Loucy (cell line): Measurements from ENCODE around the gene EAF2.

Experiments used
- EZH2phosphoT487 ChIP-seq: fragments of 200-600 bp; IDR thresholded peaks from 2 replicates; pipeline ENCODE4 v1.6.1; 2018; ENCODE audit warnings: antibody characterized with exemption, mild to moderate bottlenecking, moderate library complexity, borderline replicate concordance
- TF ChIP-seq, protein P1 (sequence below): fragments of 200-600 bp; sonication (generic); conservative IDR thresholded peaks from 2 replicates; pipeline ENCODE4 v1.5.1; 2014; ENCODE audit warnings: mild to moderate bottlenecking, antibody characterized with exemption, low read length

DNA sequence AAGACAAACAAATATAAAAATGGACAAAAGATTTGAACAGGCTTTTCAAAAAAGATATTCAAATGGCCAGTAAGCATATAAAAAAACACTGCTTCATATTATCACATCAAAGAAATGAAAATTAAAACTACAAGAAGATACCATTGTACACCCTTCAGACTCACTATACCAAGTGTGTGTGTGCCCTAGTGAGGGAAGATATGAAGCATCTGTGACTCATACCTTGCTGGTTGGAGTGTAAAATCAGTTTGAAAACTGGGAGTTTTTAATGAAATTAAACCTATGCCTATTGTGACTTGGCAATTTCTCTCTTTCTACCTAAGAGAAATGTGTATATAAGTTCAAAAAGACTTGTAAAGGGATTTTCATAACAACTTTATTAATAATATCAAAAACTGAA, 35.7 kb downstream of the EAF2 start:
- TF ChIP-seq, protein P1, sequence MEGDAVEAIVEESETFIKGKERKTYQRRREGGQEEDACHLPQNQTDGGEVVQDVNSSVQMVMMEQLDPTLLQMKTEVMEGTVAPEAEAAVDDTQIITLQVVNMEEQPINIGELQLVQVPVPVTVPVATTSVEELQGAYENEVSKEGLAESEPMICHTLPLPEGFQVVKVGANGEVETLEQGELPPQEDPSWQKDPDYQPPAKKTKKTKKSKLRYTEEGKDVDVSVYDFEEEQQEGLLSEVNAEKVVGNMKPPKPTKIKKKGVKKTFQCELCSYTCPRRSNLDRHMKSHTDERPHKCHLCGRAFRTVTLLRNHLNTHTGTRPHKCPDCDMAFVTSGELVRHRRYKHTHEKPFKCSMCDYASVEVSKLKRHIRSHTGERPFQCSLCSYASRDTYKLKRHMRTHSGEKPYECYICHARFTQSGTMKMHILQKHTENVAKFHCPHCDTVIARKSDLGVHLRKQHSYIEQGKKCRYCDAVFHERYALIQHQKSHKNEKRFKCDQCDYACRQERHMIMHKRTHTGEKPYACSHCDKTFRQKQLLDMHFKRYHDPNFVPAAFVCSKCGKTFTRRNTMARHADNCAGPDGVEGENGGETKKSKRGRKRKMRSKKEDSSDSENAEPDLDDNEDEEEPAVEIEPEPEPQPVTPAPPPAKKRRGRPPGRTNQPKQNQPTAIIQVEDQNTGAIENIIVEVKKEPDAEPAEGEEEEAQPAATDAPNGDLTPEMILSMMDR, result no peak
- no peak for TF ChIP-seq EZH2phosphoT487
